Kidney (tissue), 14 donors: ENCODE measurements around the gene QRICH1. TPM values are rescaled to one million over a fixed set of nuclear protein-coding genes. Genes with fewer than 3 reads are reported as not detected.

ENCODE experiments used
- DNase-seq, 5 donors: peaks; one replicate each; pipeline ENCODE4 v3.0.0-alpha.2; 2013 to 2020
- FAIRE-seq: peaks from 2 replicates; lab custom pipeline; 2012; peaks lifted over from hg19 to GRCh38; lab: Jason Lieb, UNC
- H3K27ac ChIP-seq, 2 donors: one replicate each; pipeline ENCODE4 v1.7.0; 2013; ENCODE audit warnings: low read depth in 2 of 2, low read length in 2 of 2, inconsistent platforms in 1 of 2
- H3K27me3 ChIP-seq: one replicate; pipeline ENCODE4 v1.7.1; 2013; ENCODE audit warnings: low read length, inconsistent platforms; ENCODE audit not compliant: control insufficient read depth, insufficient read depth
- H3K36me3 ChIP-seq, 3 donors: one replicate each; pipeline versions ENCODE4 v1.7.0 to v1.7.1; 2013; ENCODE audit warnings: low read length in 3 of 3, control low read depth in 1 of 3, inconsistent platforms in 1 of 3; ENCODE audit not compliant: insufficient read depth in 3 of 3, control insufficient read depth in 2 of 3
- H3K4me1 ChIP-seq, 3 donors: one replicate each; pipeline versions ENCODE4 v1.7.0 to v1.7.1; 2013; ENCODE audit warnings: low read length in 3 of 3, inconsistent platforms in 1 of 3, low read depth in 1 of 3; ENCODE audit not compliant: control insufficient read depth in 2 of 3, insufficient read depth in 2 of 3
- H3K4me3 ChIP-seq, 3 donors: one replicate each; pipeline versions ENCODE4 v1.7.0 to v1.8.1; 2013; ENCODE audit warnings: low read length in 3 of 3, control low read depth in 1 of 3, inconsistent platforms in 1 of 3
- H3K9ac ChIP-seq, 3 donors: one replicate each; pipeline versions ENCODE4 v1.7.0 to v1.7.1; 2013; ENCODE audit warnings: low read length in 3 of 3, control low read depth in 1 of 3, inconsistent platforms in 1 of 3
- H3K9me3 ChIP-seq, 3 donors: one replicate each; pipeline versions ENCODE4 v1.7.0 to v1.7.1; 2013; ENCODE audit warnings: low read length in 3 of 3, control low read depth in 1 of 3, inconsistent platforms in 1 of 3; ENCODE audit not compliant: control insufficient read depth in 2 of 3, insufficient read depth in 1 of 3
- CTCF ChIP-seq: IDR thresholded peaks from 3 replicates; pipeline ENCODE4 v1.5.1; 2012; ENCODE audit warnings: mild to moderate bottlenecking, moderate library complexity, borderline replicate concordance; ENCODE audit not compliant: insufficient read depth; ENCODE audit errors: extremely low read depth
- intact Hi-C: fragments of 100-400 bp; cut with DNase I; formaldehyde crosslinking; loops from one replicate; pipeline ENCODE4 v1.11.1; 2022
- polyA plus RNA-seq: library from polyadenylated mRNA; stranded (reverse); fragments of 350-450 nt; fragmentation: Illumina TruSeq; extraction: RNeasy Lipid Tissue Mini Kit (QIAGEN cat#74804); gene quantifications from one replicate; pipeline ENCODE4 v1.2.3, GENCODE V29; 2014; ENCODE audit warnings: low read depth, low replicate concordance; ENCODE audit not compliant: insufficient read depth
- total RNA-seq: library from RNA; stranded (reverse); fragmentation: NEBNext Ultra II Directional; extraction: Animal tissue kit (Norgen Biotek cat#: 25700); gene quantifications from one replicate; pipeline ENCODE4 v1.2.1, GENCODE V29; 2021
- donor health status: control.
- donor health status: control.
- donor health status: control.
- donor health status: control.
- donor health status: control.
- donor health status: DM: yes; HTN: yes; CAD: no.
- donor health status: Normal renal cell carcinoma (clear cell type).

The QRICH1 gene
- total and polyA plus RNA-seq, 2 donors from 2014 or later, result 23.0 to 92.1 TPM

GRCh38 chr3:48983096-48983495 is 110.8 kb downstream of the QRICH1 start:
- TF ChIP-seq CTCF, result no peak
- Histone ChIP-seq H3K27me3 (no peaks in the 10 kb centered on the region), H3K36me3 (peaks cover 13 to 50% (median 36%) of the 10 kb centered on the region in 3 donors), H3K9ac (no peak overlapping the region), H3K9me3 (no peaks in the 10 kb centered on the region), H3K4me1 (no peaks in the 10 kb centered on the region), H3K27ac (no peak overlapping the region), H3K4me3 (no peak overlapping the region)
- intact Hi-C loops, result no loop called here
- DNase-seq (no peak), FAIRE-seq (no peak)

- DNase-seq, result no peak
- intact Hi-C loops, result no loop called here
- peaks cover 13 to 54% (median 39%) of the 10 kb centered on the region in 3 donors for H3K36me3 ChIP-seq
Measured at GRCh38 chr3:48982686-48983085, 111.2 kb downstream of the QRICH1 start.

GRCh38 chr3:48982016-48982415 is 111.9 kb downstream of the QRICH1 start:
- no peak overlapping the region for H3K4me3 ChIP-seq
- H3K9me3 ChIP-seq, result no peaks in the 10 kb centered on the region
- no peak overlapping the region for H3K27ac ChIP-seq
- FAIRE-seq (no peak), DNase-seq (no peak)
- H3K4me1 ChIP-seq, result no peaks in the 10 kb centered on the region
- H3K27me3 ChIP-seq, result no peaks in the 10 kb centered on the region
- intact Hi-C loops, result no loop called here
- peaks cover 13 to 57% (median 39%) of the 10 kb centered on the region in 3 donors for H3K36me3 ChIP-seq
- TF ChIP-seq CTCF, result no peak
- no peak overlapping the region for H3K9ac ChIP-seq

More at GRCh38 chr3:48982686-48983085, 111.2 kb downstream of the QRICH1 start:
- no peak for TF ChIP-seq CTCF
- no peak for FAIRE-seq
- H3K9ac ChIP-seq, result no peak overlapping the region
- no peaks in the 10 kb centered on the region for H3K9me3 ChIP-seq
- H3K27ac ChIP-seq, result no peak overlapping the region
- H3K4me3 ChIP-seq, result no peak overlapping the region
- no peaks in the 10 kb centered on the region for H3K27me3 ChIP-seq
- no peaks in the 10 kb centered on the region for H3K4me1 ChIP-seq

GRCh38 chr3:48980295-48980694 is 113.6 kb downstream of the QRICH1 start:
- no peak overlapping the region for H3K9ac ChIP-seq
- FAIRE-seq (no peak), DNase-seq (no peak)
- H3K4me1 ChIP-seq, result no peaks in the 10 kb centered on the region
- H3K27ac ChIP-seq, result no peak overlapping the region
- no peak for TF ChIP-seq CTCF
- no peaks in the 10 kb centered on the region for H3K27me3 ChIP-seq
- H3K4me3 ChIP-seq, result no peak overlapping the region
- H3K9me3 ChIP-seq, result no peaks in the 10 kb centered on the region
- intact Hi-C loops, result no loop called here
- peaks cover 13 to 65% (median 36%) of the 10 kb centered on the region in 3 donors for H3K36me3 ChIP-seq
